H1 (cell line): Measurements from ENCODE around the gene TTC34. TPM values are rescaled to one million over a fixed set of nuclear protein-coding genes. Genes with fewer than 3 reads are reported as not detected.

Experiments
- CTCF ChIA-PET: fragments of 300-600 bp; sonication (Branson Sonifier 250); formaldehyde crosslinking; loops from one replicate; lab custom pipeline; 2021; ENCODE audit not compliant: partially characterized antibody; lab: Charles Lee
- POLR2A ChIA-PET: fragments of 300-600 bp; sonication (Branson Sonifier 250); formaldehyde crosslinking; loops from one replicate; lab custom pipeline; 2021; ENCODE audit warnings: inconsistent platforms; ENCODE audit not compliant: partially characterized antibody; lab: Charles Lee
- DNase-seq, 2 experiments: peaks; one replicate each; pipeline versions ENCODE4 v3.0.0 to v3.0.0-alpha.2; 2010 to 2022; ENCODE audit warnings: low spot score in 2 of 2, low read depth in 1 of 2, mixed read lengths in 1 of 2
- FAIRE-seq: peaks from 2 replicates; lab custom pipeline; 2011; peaks lifted over from hg19 to GRCh38; lab: Jason Lieb, UNC
- H2AFZ ChIP-seq: 2 replicates; pipeline ENCODE4 v1.8.1; 2012; ENCODE audit warnings: low read length, inconsistent platforms
- H2AK5ac ChIP-seq: 2 replicates; pipeline ENCODE4 v1.6.1; 2013; ENCODE audit warnings: low read depth, low read length
- H2BK120ac ChIP-seq: replicated peaks from 2 replicates; pipeline ENCODE3; 2013; ENCODE audit warnings: low read depth, low read length, inconsistent platforms
- H2BK12ac ChIP-seq: 2 replicates; pipeline ENCODE4 v1.6.1; 2013; ENCODE audit warnings: low read depth, low read length
- H2BK15ac ChIP-seq: 2 replicates; pipeline ENCODE4 v1.6.1; 2013; ENCODE audit warnings: low read length
- H2BK20ac ChIP-seq: 2 replicates; pipeline ENCODE4 v1.6.1; 2013; ENCODE audit warnings: low read length
- H2BK5ac ChIP-seq: 2 replicates; pipeline ENCODE4 v1.6.1; 2013; ENCODE audit warnings: low read depth, low read length
- H3K14ac ChIP-seq: 2 replicates; pipeline ENCODE4 v1.6.1; 2013; ENCODE audit warnings: inconsistent platforms; ENCODE audit not compliant: insufficient read length
- H3K18ac ChIP-seq: 2 replicates; pipeline ENCODE4 v1.6.1; 2013; ENCODE audit warnings: low read length; ENCODE audit errors: extremely low read depth
- H3K23ac ChIP-seq: 2 replicates; pipeline ENCODE4 v1.6.1; 2013; ENCODE audit warnings: inconsistent platforms; ENCODE audit not compliant: insufficient read length
- H3K23me2 ChIP-seq: 2 replicates; pipeline ENCODE4 v1.6.1; 2013; ENCODE audit warnings: low read depth, low read length
- H3K27ac ChIP-seq: 2 replicates; pipeline ENCODE4 v1.6.1; 2011; ENCODE audit warnings: low read depth, low read length, inconsistent platforms
- H3K27me3 ChIP-seq, 4 experiments: replicated peaks in 1 of 4; 1 replicate in 1 of 4; 2 replicates in 3 of 4; pipeline versions ENCODE4 v1.6.1 to v1.8.1; 2011 to 2013; ENCODE audit warnings: low read length in 3 of 4, mild to moderate bottlenecking in 3 of 4, inconsistent platforms in 2 of 4, mixed read lengths in 2 of 4, moderate library complexity in 1 of 4; ENCODE audit not compliant: control insufficient read depth in 3 of 4, insufficient read depth in 3 of 4; ENCODE audit errors: extremely low read depth in 1 of 4
- H3K36me3 ChIP-seq, 4 experiments: 2 replicates each; pipeline versions ENCODE4 v1.6.1 to v1.8.1; 2011 to 2013; ENCODE audit warnings: mild to moderate bottlenecking in 4 of 4, low read length in 3 of 4, moderate library complexity in 2 of 4, control low read depth in 1 of 4, inconsistent platforms in 1 of 4; ENCODE audit not compliant: insufficient read depth in 4 of 4, control insufficient read depth in 2 of 4
- H3K4ac ChIP-seq: replicated peaks from 2 replicates; pipeline ENCODE3; 2013; ENCODE audit warnings: low read length, low read depth, mixed read lengths, inconsistent platforms; ENCODE audit not compliant: insufficient read length
- H3K4me1 ChIP-seq, 4 experiments: replicated peaks in 1 of 4; 1 replicate in 1 of 4; 2 replicates in 3 of 4; pipeline versions ENCODE4 v1.6.1 to v1.8.1; 2011 to 2013; ENCODE audit warnings: low read length in 3 of 4, inconsistent platforms in 2 of 4, mixed read lengths in 1 of 4; ENCODE audit not compliant: insufficient read depth in 4 of 4, control insufficient read depth in 3 of 4
- H3K4me2 ChIP-seq, 2 experiments: 2 replicates each; pipeline versions ENCODE4 v1.6.1 to v1.8.1; 2011 to 2013; ENCODE audit warnings: low read depth in 2 of 2, low read length in 2 of 2, control low read depth in 1 of 2, inconsistent platforms in 1 of 2, mild to moderate bottlenecking in 1 of 2; ENCODE audit not compliant: insufficient read depth in 1 of 2
- H3K4me3 ChIP-seq, 4 experiments: fragments of 200-600, 300-600 bp in 1 of 4; sonication (generic), shearing (Covaris generic), sonication (Bioruptor Twin) in 1 of 4; 2 replicates each; pipeline versions ENCODE4 v1.5.1 to v1.8.1; 2011 to 2016; ENCODE audit warnings: low read length in 4 of 4, low read depth in 3 of 4, control low read depth in 2 of 4, inconsistent platforms in 2 of 4, mild to moderate bottlenecking in 2 of 4, mixed read lengths in 1 of 4, moderate library complexity in 1 of 4; ENCODE audit not compliant: insufficient read depth in 2 of 4; ENCODE audit errors: extremely low read depth in 1 of 4
- H3K56ac ChIP-seq: replicated peaks from 2 replicates; pipeline ENCODE3; 2013; ENCODE audit warnings: low read depth, mild to moderate bottlenecking, mixed read lengths, low read length, inconsistent platforms; ENCODE audit not compliant: insufficient read length
- H3K79me1 ChIP-seq: 2 replicates; pipeline ENCODE4 v1.6.1; 2013; ENCODE audit warnings: low read depth, low read length, control low read depth
- H3K79me2 ChIP-seq, 2 experiments: 2 replicates each; pipeline versions ENCODE4 v1.6.1 to v1.8.1; 2012 to 2013; ENCODE audit warnings: low read length in 2 of 2, mild to moderate bottlenecking in 2 of 2, inconsistent platforms in 1 of 2; ENCODE audit not compliant: insufficient read depth in 2 of 2, control insufficient read depth in 1 of 2
- H3K9ac ChIP-seq, 4 experiments: replicated peaks in 1 of 4; 1 replicate in 1 of 4; 2 replicates in 3 of 4; pipeline versions ENCODE4 v1.6.1 to v1.8.1; 2011 to 2013; ENCODE audit warnings: low read depth in 3 of 4, low read length in 3 of 4, control low read depth in 2 of 4, mild to moderate bottlenecking in 2 of 4, moderate library complexity in 2 of 4, inconsistent platforms in 1 of 4; ENCODE audit errors: extremely low read depth in 1 of 4
- H3K9me3 ChIP-seq, 2 experiments: 2 replicates each; pipeline versions ENCODE4 v1.6.1 to v1.8.1; 2012 to 2013; ENCODE audit warnings: mild to moderate bottlenecking in 2 of 2, moderate library complexity in 2 of 2, control low read depth in 1 of 2, inconsistent platforms in 1 of 2, low read depth in 1 of 2, low read length in 1 of 2, mixed read lengths in 1 of 2; ENCODE audit not compliant: insufficient read depth in 2 of 2
- H4K20me1 ChIP-seq, 2 experiments: replicated peaks in 1 of 2; 2 replicates each; pipeline versions ENCODE3 to v1.8.1; 2011 to 2013; ENCODE audit warnings: inconsistent platforms in 2 of 2, low read length in 2 of 2, mild to moderate bottlenecking in 1 of 2; ENCODE audit not compliant: insufficient read depth in 2 of 2, control insufficient read depth in 1 of 2
- H4K5ac ChIP-seq: 2 replicates; pipeline ENCODE4 v1.6.1; 2013; ENCODE audit warnings: low read length, low read depth, mixed read lengths, inconsistent platforms; ENCODE audit not compliant: insufficient read length
- H4K8ac ChIP-seq: 2 replicates; pipeline ENCODE4 v1.8.0; 2013; ENCODE audit warnings: mild to moderate bottlenecking, moderate library complexity, low read length, inconsistent platforms; ENCODE audit not compliant: insufficient read depth; ENCODE audit errors: extremely low read depth
- H4K91ac ChIP-seq: replicated peaks from 2 replicates; pipeline ENCODE3; 2013; ENCODE audit warnings: low read length, mixed read lengths, inconsistent platforms; ENCODE audit not compliant: insufficient read length
- ASH2L ChIP-seq: fragments of 200-600, 300-600 bp; sonication (generic); IDR thresholded peaks from one replicate; pipeline ENCODE4 v1.7.1; 2017; ENCODE audit warnings: low read length
- ATF2 ChIP-seq: IDR thresholded peaks from 2 replicates; pipeline ENCODE4 v1.6.1; 2012; ENCODE audit warnings: low read length, inconsistent platforms
- CBX8 ChIP-seq: fragments of 300-800, 300-1000 bp; sonication (generic); IDR thresholded peaks from 2 replicates; pipeline ENCODE4 v1.7.1; 2016; ENCODE audit warnings: low read depth, low read length, borderline replicate concordance
- CTBP2 ChIP-seq: IDR thresholded peaks from 2 replicates; pipeline ENCODE4 v1.7.0; 2011; ENCODE audit warnings: borderline replicate concordance, mild to moderate bottlenecking, moderate library complexity, mixed read lengths, low read length; ENCODE audit not compliant: insufficient read depth, insufficient read length
- EP300 ChIP-seq, 2 experiments: IDR thresholded peaks; 1 replicate in 1 of 2; 2 replicates in 1 of 2; pipeline ENCODE4 v1.6.1; 2011 to 2012; ENCODE audit warnings: low read depth in 2 of 2, low read length in 2 of 2, mild to moderate bottlenecking in 2 of 2, borderline replicate concordance in 1 of 2, inconsistent platforms in 1 of 2, moderate library complexity in 1 of 2
- GABPA ChIP-seq: IDR thresholded peaks from 2 replicates; pipeline ENCODE4 v1.6.1; 2011; ENCODE audit warnings: mild to moderate bottlenecking, low read length, moderate library complexity, borderline replicate concordance; ENCODE audit not compliant: insufficient read depth
- JUND ChIP-seq: IDR thresholded peaks from 2 replicates; pipeline ENCODE4 v1.6.1; 2011; ENCODE audit warnings: mild to moderate bottlenecking, improper control_type of control experiment, low read length
- MAFK ChIP-seq: IDR thresholded peaks from 2 replicates; pipeline ENCODE4 v1.6.1; 2012; ENCODE audit warnings: low read depth, mild to moderate bottlenecking, improper control_type of control experiment, low read length
- POLR2AphosphoS5 ChIP-seq: IDR thresholded peaks from 2 replicates; pipeline ENCODE4 v1.6.1; 2011; ENCODE audit warnings: low read depth, low read length
- SIX5 ChIP-seq: IDR thresholded peaks from 2 replicates; pipeline ENCODE4 v1.6.1; 2011; ENCODE audit warnings: mild to moderate bottlenecking, low read depth, low read length
- SP1 ChIP-seq: IDR thresholded peaks from 2 replicates; pipeline ENCODE4 v1.6.1; 2011; ENCODE audit warnings: low read depth, low read length
- WGBS, 2 experiments: shearing (Covaris generic) in 1 of 2; methylation state at CpG; one replicate each; pipeline versions ENCODE4 v1.1.6 to v1.1.7; 2013 to 2015; ENCODE audit warnings: low lambda C conversion rate in 2 of 2, mixed read lengths in 2 of 2, inconsistent platforms in 1 of 2, low coverage in 1 of 2, missing lambda C conversion rate in 1 of 2; ENCODE audit not compliant: insufficient replicate concordance in 2 of 2, insufficient coverage in 1 of 2, insufficient read length in 1 of 2; ENCODE audit errors: extremely low coverage in 1 of 2, missing lambda C conversion rate in 1 of 2; 5-methylcytosine and 5-hydroxymethylcytosine counted together
- polyA plus RNA-seq, 7 experiments: library from polyadenylated mRNA; depleted of rRNA in 3 of 7; stranded (reverse) in 5 of 7; unstranded in 2 of 7; fragments of >200 nt in 5 of 7; fragments of 200-250 nt in 2 of 7; gene quantifications; 1 replicate in 5 of 7; 2 replicates in 1 of 7; 4 replicates in 1 of 7; pipeline versions ENCODE4 v1.2.1 to v1.2.3, GENCODE V29; 2011 to 2013; ENCODE audit warnings: missing spikeins in 2 of 7, mixed read lengths in 2 of 7
- total RNA-seq: library from RNA; stranded (reverse); fragmentation: NEBNext Ultra II Directional; extraction: Animal tissue kit (Norgen Biotek cat#: 25700); gene quantifications from 2 replicates; pipeline ENCODE4 v1.2.1, GENCODE V29; 2021

The TTC34 gene
- total and polyA plus RNA-seq, 2 of the 8 experiments (the other 6 are each of a cell fraction or from before 2014, with no cell fraction given), result 0.23 to 0.50 TPM

- Histone ChIP-seq H3K27ac (no peak overlapping the region), H2BK20ac (no peak overlapping the region), H3K27me3 (no peaks in the 10 kb centered on the region), H4K8ac (no peak overlapping the region), H4K20me1 (no peaks in the 10 kb centered on the region), H3K4me1 (no peaks in the 10 kb centered on the region), H3K9me3 (peaks cover 72 to 100% of the 10 kb centered on the region in 2 experiments), H3K23ac (no peak overlapping the region), H3K4me3 (no peak overlapping the region), H3K36me3 (0 out of 8 replicates have a peak, but pooled peaks cover 0 to 3% (median 0%) of the 10 kb centered on the region in 4 experiments), H2AFZ (no peak overlapping the region), H2BK5ac (no peak overlapping the region), H3K79me2 (no peaks in the 10 kb centered on the region), H2BK120ac (no peak overlapping the region), H3K4ac (no peak overlapping the region), H3K56ac (no peak overlapping the region), H3K79me1 (no peaks in the 10 kb centered on the region), H4K5ac (no peak overlapping the region), H3K9ac (no peak overlapping the region), H4K91ac (no peak overlapping the region), H3K4me2 (no peak overlapping the region), H2BK15ac (no peak overlapping the region), H3K14ac (no peak overlapping the region), H3K23me2 (no peaks in the 10 kb centered on the region), H3K18ac (no peak overlapping the region), H2AK5ac (no peak overlapping the region), H2BK12ac (no peak overlapping the region)
- ChIA-PET POLR2A (no interaction called here), CTCF (no interaction called here)
- no peak for FAIRE-seq
- no peak for DNase-seq
- TF ChIP-seq POLR2AphosphoS5, result no peak
- no peak for TF ChIP-seq ATF2
- TF ChIP-seq CBX8, result no peak
- no peak for TF ChIP-seq GABPA
- no peak for TF ChIP-seq SP1
- no peak for TF ChIP-seq JUND
- no peak for TF ChIP-seq CTBP2
- TF ChIP-seq MAFK, result no peak
- TF ChIP-seq EP300 (IDR thresholded peaks at IDR 0.05; ENCODE audit: borderline replicate concordance in 1 of 2, low read depth in 2 of 2, low read length in 2 of 2), result no peak
- TF ChIP-seq ASH2L, result no peak
- TF ChIP-seq SIX5, result no peak
- WGBS, 2 experiments, result 78% methylated on average over 16 of the region's 25 CpGs; no CpG with 5 or more reads in 1 of the 2 experiments
Measured at GRCh38 chr1:2805801-2806430, 4.4 kb upstream of the TTC34 start.
